Measurements from ENCODE around the gene C3orf20.

Gene C3orf20

GRCh38 chr3:14701676-14702075 is 26.7 kb downstream of the C3orf20 start:
- TF ChIP-seq GATA3 (IDR thresholded peaks at IDR 0.05; ENCODE audit: low read depth, low read length) (no peak), GATA2 (IDR thresholded peaks at IDR 0.05; ENCODE audit: low read depth, low read length) (no peak)

GRCh38 chr3:14703128-14703750 is 28.3 kb downstream of the C3orf20 start:
- TF ChIP-seq GATA2 (IDR thresholded peaks at IDR 0.05; ENCODE audit: low read depth, low read length): no peak
- TF ChIP-seq GATA3 (IDR thresholded peaks at IDR 0.05; ENCODE audit: low read depth, low read length): no peak

GRCh38 chr3:14703791-14704190 is 28.9 kb downstream of the C3orf20 start:
- TF ChIP-seq GATA2 (IDR thresholded peaks at IDR 0.05; ENCODE audit: low read depth, low read length) (no peak), GATA3 (IDR thresholded peaks at IDR 0.05; ENCODE audit: low read depth, low read length) (no peak)

GRCh38 chr3:14706096-14706495 is 31.2 kb downstream of the C3orf20 start:
- TF ChIP-seq GATA3 (IDR thresholded peaks at IDR 0.05; ENCODE audit: low read depth, low read length) (no peak), GATA2 (IDR thresholded peaks at IDR 0.05; ENCODE audit: low read depth, low read length) (no peak)

GRCh38 chr3:14716591-14716990 is 41.6 kb downstream of the C3orf20 start:
- no peak for TF ChIP-seq GATA3 (IDR thresholded peaks at IDR 0.05; ENCODE audit: low read depth, low read length)
- TF ChIP-seq GATA2 (IDR thresholded peaks at IDR 0.05; ENCODE audit: low read depth, low read length): no peak

- no peak for TF ChIP-seq GATA3 (IDR thresholded peaks at IDR 0.05; ENCODE audit: low read depth, low read length)
- no peak for TF ChIP-seq GATA2 (IDR thresholded peaks at IDR 0.05; ENCODE audit: low read depth, low read length)
Measured at GRCh38 chr3:14717307-14717706, 42.4 kb downstream of the C3orf20 start.

GRCh38 chr3:14718539-14718938 is 43.6 kb downstream of the C3orf20 start:
- TF ChIP-seq GATA2 (IDR thresholded peaks at IDR 0.05; ENCODE audit: low read depth, low read length) (no peak), GATA3 (IDR thresholded peaks at IDR 0.05; ENCODE audit: low read depth, low read length) (no peak)

- TF ChIP-seq GATA3 (IDR thresholded peaks at IDR 0.05; ENCODE audit: low read depth, low read length): no peak
- TF ChIP-seq GATA2 (IDR thresholded peaks at IDR 0.05; ENCODE audit: low read depth, low read length): no peak
Measured at GRCh38 chr3:14719006-14719405, 44.1 kb downstream of the C3orf20 start.

GRCh38 chr3:14721126-14721864 is 46.4 kb downstream of the C3orf20 start:
- no peak for TF ChIP-seq GATA2 (IDR thresholded peaks at IDR 0.05; ENCODE audit: low read depth, low read length)
- no peak for TF ChIP-seq GATA3 (IDR thresholded peaks at IDR 0.05; ENCODE audit: low read depth, low read length)

- TF ChIP-seq GATA3 (IDR thresholded peaks at IDR 0.05; ENCODE audit: low read depth, low read length) (no peak), GATA2 (IDR thresholded peaks at IDR 0.05; ENCODE audit: low read depth, low read length) (no peak)
Measured at GRCh38 chr3:14725013-14725412, 50.1 kb downstream of the C3orf20 start.

GRCh38 chr3:14725564-14726440 is 50.9 kb downstream of the C3orf20 start:
- TF ChIP-seq GATA2 (IDR thresholded peaks at IDR 0.05; ENCODE audit: low read depth, low read length) (no peak), GATA3 (IDR thresholded peaks at IDR 0.05; ENCODE audit: low read depth, low read length) (no peak)

GRCh38 chr3:14726441-14726780 is 51.5 kb downstream of the C3orf20 start:
- TF ChIP-seq GATA3 (IDR thresholded peaks at IDR 0.05; ENCODE audit: low read depth, low read length) (no peak), GATA2 (IDR thresholded peaks at IDR 0.05; ENCODE audit: low read depth, low read length) (no peak)

- TF ChIP-seq GATA2 (IDR thresholded peaks at IDR 0.05; ENCODE audit: low read depth, low read length) (no peak), GATA3 (IDR thresholded peaks at IDR 0.05; ENCODE audit: low read depth, low read length) (no peak)
Measured at GRCh38 chr3:14728113-14728512, 53.2 kb downstream of the C3orf20 start.

GRCh38 chr3:14730703-14731382 is 55.9 kb downstream of the C3orf20 start:
- TF ChIP-seq GATA3 (IDR thresholded peaks at IDR 0.05; ENCODE audit: low read depth, low read length) (no peak), GATA2 (IDR thresholded peaks at IDR 0.05; ENCODE audit: low read depth, low read length) (no peak)
